Fibroblast of mammary gland (primary cell): ENCODE measurements around the gene SCLY.
"Not testable (repeated sequence)": the region's sequence is repeated elsewhere in the genome, so short reads cannot be mapped to it uniquely, and the experiment has no call there.

Experiments used
- DNase-seq: peaks from one replicate; pipeline ENCODE4 v3.0.0-alpha.2; 2010; ENCODE audit warnings: low read depth
- H3K4me3 ChIP-seq: 2 replicates; pipeline ENCODE4 v1.5.1; 2011; ENCODE audit warnings: low read depth, mild to moderate bottlenecking, low read length, moderate library complexity; ENCODE audit not compliant: control insufficient read depth
- CTCF ChIP-seq: conservative IDR thresholded peaks from 2 replicates; pipeline ENCODE4 v1.5.1; 2011; ENCODE audit warnings: low read depth, low read length, inconsistent platforms; ENCODE audit not compliant: control insufficient read depth, insufficient read depth

The SCLY gene

GRCh38 chr2:238107525-238108422, 47.0 kb downstream of the SCLY start:
- DNase-seq, result no peak
- TF ChIP-seq CTCF, result no peak
- H3K4me3 ChIP-seq, result no peak overlapping the region

- no peak for DNase-seq
- H3K4me3 ChIP-seq, result no peak overlapping the region
- no peak for TF ChIP-seq CTCF
Observed at GRCh38 chr2:238108423-238109183, 47.8 kb downstream of the SCLY start.

GRCh38 chr2:238113611-238114010, 52.8 kb downstream of the SCLY start:
- no peak for TF ChIP-seq CTCF
- DNase-seq, result no peak

GRCh38 chr2:238114331-238114841, 53.6 kb downstream of the SCLY start:
- no peak for TF ChIP-seq CTCF
- no peak overlapping the region for H3K4me3 ChIP-seq
- DNase-seq, result no peak

More at GRCh38 chr2:238113611-238114010, 52.8 kb downstream of the SCLY start:
- no peak overlapping the region for H3K4me3 ChIP-seq

GRCh38 chr2:238114851-238115660, 54.3 kb downstream of the SCLY start:
- TF ChIP-seq CTCF, result no peak
- no peak for DNase-seq
- no peak overlapping the region for H3K4me3 ChIP-seq

GRCh38 chr2:238115709-238116108, 54.9 kb downstream of the SCLY start:
- H3K4me3 ChIP-seq, DNase-seq: not testable (repeated sequence)
